SK-N-SH treated with all-trans-retinoic acid at 6 μM for 48 hours (cell line): ENCODE data around the gene TRIM33.

Source experiments
- ARNTL ChIP-seq: fragments of 450-650 bp; formaldehyde crosslinking; IDR thresholded peaks from 2 replicates; pipeline ENCODE4 v1.5.0; 2020; ENCODE audit warnings: low read depth, mild to moderate bottlenecking, moderate library complexity, borderline replicate concordance
- CSDC2 ChIP-seq: fragments of 250-450 bp; sonication (Bioruptor Pico); IDR thresholded peaks from 2 replicates; pipeline ENCODE4 v1.5.0; 2020; ENCODE audit warnings: mild to moderate bottlenecking, moderate library complexity
- ISL1 ChIP-seq: fragments of 250-450 bp; sonication (Bioruptor Pico); IDR thresholded peaks from 2 replicates; pipeline ENCODE4 v2.1.2; 2022; ENCODE audit warnings: mild to moderate bottlenecking, moderate library complexity
- TCF4 ChIP-seq: fragments of 250-450 bp; sonication (Bioruptor Pico); IDR thresholded peaks from 2 replicates; pipeline ENCODE4 v1.8.0; 2021; ENCODE audit warnings: mild to moderate bottlenecking, moderate library complexity, borderline replicate concordance
- ZC3H10 ChIP-seq: fragments of 250-450 bp; sonication (Bioruptor Pico); IDR thresholded peaks from 2 replicates; pipeline ENCODE4 v1.5.1; 2021; ENCODE audit warnings: mild to moderate bottlenecking, moderate library complexity
- ZNF565 ChIP-seq: fragments of 450-650 bp; formaldehyde crosslinking; conservative IDR thresholded peaks from 2 replicates; pipeline ENCODE4 v1.5.0; 2020; ENCODE audit warnings: low read depth, mild to moderate bottlenecking, moderate library complexity
- TF ChIP-seq, protein P1 (sequence below): fragments of 250-450 bp; sonication (Bioruptor Pico); IDR thresholded peaks from 2 replicates; pipeline ENCODE4 v1.8.0; 2020; ENCODE audit warnings: mild to moderate bottlenecking, moderate library complexity, borderline replicate concordance
- TF ChIP-seq, protein P2 (sequence below): fragments of 250-450 bp; sonication (Bioruptor Pico); IDR thresholded peaks from 2 replicates; pipeline ENCODE4 v1.5.1; 2020; ENCODE audit warnings: low read depth, mild to moderate bottlenecking, moderate library complexity
- TF ChIP-seq, protein P3 (sequence below): fragments of 250-450 bp; sonication (Bioruptor Pico); IDR thresholded peaks from 2 replicates; pipeline ENCODE4 v1.5.1; 2021; ENCODE audit warnings: mild to moderate bottlenecking, moderate library complexity

DNA sequence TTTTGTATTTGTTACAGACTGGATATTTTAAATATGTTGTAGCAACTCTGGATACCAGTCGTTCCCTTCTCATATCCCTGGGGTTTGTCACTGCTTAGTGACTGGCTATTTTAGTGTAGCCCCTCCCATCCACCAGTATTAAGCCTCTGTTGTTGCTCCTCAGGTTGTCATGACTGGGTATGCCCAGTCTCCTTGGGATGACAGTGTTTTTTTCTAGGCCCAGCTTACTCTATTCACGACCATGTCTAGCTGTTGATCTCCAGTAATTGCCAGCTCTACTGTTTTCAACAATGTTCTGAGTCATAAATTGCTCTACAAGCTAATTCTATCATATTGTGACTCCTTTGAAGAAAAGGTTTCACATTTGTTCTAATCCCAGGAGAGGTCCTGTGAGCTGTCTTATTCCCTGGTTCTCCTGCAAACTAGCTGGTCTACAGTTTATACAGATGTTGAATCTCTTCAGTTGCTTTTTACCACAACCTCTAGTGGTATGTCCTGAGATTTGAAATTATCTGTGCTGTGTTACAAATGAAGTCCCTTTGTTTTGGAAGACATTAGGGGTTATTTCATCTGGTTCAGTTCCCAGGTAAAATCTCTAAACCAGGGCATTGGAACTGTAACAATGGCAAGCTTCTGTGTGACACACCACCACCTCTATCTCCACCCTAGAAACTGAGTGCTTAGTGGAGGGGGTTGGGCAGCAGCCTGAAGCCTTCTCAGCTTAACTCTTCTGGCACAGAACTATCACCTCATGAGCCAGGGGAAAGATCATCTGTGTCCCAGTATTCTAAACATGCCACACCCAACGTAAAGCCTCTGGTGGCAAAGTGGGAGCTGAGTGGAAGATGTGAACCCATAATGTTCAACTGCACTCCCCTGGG is 124.6 kb downstream of the TRIM33 start:
- TF ChIP-seq, protein P1, sequence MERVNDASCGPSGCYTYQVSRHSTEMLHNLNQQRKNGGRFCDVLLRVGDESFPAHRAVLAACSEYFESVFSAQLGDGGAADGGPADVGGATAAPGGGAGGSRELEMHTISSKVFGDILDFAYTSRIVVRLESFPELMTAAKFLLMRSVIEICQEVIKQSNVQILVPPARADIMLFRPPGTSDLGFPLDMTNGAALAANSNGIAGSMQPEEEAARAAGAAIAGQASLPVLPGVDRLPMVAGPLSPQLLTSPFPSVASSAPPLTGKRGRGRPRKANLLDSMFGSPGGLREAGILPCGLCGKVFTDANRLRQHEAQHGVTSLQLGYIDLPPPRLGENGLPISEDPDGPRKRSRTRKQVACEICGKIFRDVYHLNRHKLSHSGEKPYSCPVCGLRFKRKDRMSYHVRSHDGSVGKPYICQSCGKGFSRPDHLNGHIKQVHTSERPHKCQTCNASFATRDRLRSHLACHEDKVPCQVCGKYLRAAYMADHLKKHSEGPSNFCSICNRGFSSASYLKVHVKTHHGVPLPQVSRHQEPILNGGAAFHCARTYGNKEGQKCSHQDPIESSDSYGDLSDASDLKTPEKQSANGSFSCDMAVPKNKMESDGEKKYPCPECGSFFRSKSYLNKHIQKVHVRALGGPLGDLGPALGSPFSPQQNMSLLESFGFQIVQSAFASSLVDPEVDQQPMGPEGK (CRISPR knock-in tag) = no peak
- no peak for TF ChIP-seq TCF4 (CRISPR knock-in tag)
- TF ChIP-seq ZNF565 (CRISPR knock-in tag) = no peak
- TF ChIP-seq CSDC2 (CRISPR knock-in tag) = no peak
- TF ChIP-seq ZC3H10 = no peak
- no peak for TF ChIP-seq ISL1 (CRISPR knock-in tag)
- TF ChIP-seq, protein P2, sequence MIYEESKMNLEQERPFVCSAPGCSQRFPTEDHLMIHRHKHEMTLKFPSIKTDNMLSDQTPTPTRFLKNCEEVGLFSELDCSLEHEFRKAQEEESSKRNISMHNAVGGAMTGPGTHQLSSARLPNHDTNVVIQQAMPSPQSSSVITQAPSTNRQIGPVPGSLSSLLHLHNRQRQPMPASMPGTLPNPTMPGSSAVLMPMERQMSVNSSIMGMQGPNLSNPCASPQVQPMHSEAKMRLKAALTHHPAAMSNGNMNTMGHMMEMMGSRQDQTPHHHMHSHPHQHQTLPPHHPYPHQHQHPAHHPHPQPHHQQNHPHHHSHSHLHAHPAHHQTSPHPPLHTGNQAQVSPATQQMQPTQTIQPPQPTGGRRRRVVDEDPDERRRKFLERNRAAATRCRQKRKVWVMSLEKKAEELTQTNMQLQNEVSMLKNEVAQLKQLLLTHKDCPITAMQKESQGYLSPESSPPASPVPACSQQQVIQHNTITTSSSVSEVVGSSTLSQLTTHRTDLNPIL (CRISPR knock-in tag) = no peak
- TF ChIP-seq ARNTL (CRISPR knock-in tag) = no peak
- TF ChIP-seq, protein P3, sequence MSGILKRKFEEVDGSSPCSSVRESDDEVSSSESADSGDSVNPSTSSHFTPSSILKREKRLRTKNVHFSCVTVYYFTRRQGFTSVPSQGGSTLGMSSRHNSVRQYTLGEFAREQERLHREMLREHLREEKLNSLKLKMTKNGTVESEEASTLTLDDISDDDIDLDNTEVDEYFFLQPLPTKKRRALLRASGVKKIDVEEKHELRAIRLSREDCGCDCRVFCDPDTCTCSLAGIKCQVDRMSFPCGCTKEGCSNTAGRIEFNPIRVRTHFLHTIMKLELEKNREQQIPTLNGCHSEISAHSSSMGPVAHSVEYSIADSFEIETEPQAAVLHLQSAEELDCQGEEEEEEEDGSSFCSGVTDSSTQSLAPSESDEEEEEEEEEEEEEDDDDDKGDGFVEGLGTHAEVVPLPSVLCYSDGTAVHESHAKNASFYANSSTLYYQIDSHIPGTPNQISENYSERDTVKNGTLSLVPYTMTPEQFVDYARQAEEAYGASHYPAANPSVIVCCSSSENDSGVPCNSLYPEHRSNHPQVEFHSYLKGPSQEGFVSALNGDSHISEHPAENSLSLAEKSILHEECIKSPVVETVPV (CRISPR knock-in tag) = no peak
